ENCODE measurements around the gene E2F3. TPM values are rescaled to one million over a fixed set of nuclear protein-coding genes. Genes with fewer than 3 reads are reported as not detected.
"Not testable (repeated sequence)": the region's sequence is repeated elsewhere in the genome, so short reads cannot be mapped to it uniquely, and the experiment has no call there.

E2F3 gene
- total RNA-seq, 1 donor from 2014 or later, result 27.4 TPM

GRCh38 chr6:20463396-20463795 lies 61.7 kb downstream of the E2F3 start:
- Histone ChIP-seq H3K27ac (ENCODE audit: low read depth, low read length) (no peak overlapping the region), H4K20me1 (ENCODE audit: insufficient read depth, low read length) (peaks cover 68% of the 10 kb centered on the region), H2AFZ (ENCODE audit: low read depth, low read length) (no peak overlapping the region), H3K27me3 (ENCODE audit: insufficient read depth, low read length) (no peaks in the 10 kb centered on the region), H3K36me3 (ENCODE audit: insufficient read depth, low read length) (no peaks in the 10 kb centered on the region), H3K4me1 (ENCODE audit: insufficient read depth, low read length) (no peaks in the 10 kb centered on the region), H3K4me3 (ENCODE audit: insufficient read depth, low read depth, low read length) (no peak overlapping the region), H3K4me2 (ENCODE audit: low read length) (no peak overlapping the region), H3K79me2 (ENCODE audit: insufficient read depth, low read length) (peaks cover 73% of the 10 kb centered on the region), H3K9me3 (ENCODE audit: insufficient read depth, low read depth, low read length) (no peaks in the 10 kb centered on the region), H3K9ac (ENCODE audit: low read length) (no peak overlapping the region)
- H3K27ac Mint-ChIP-seq (ENCODE audit: unreplicated experiment), result no peak overlapping the region
- H3K4me3 Mint-ChIP-seq (ENCODE audit: unreplicated experiment), result no peak overlapping the region
- no peak for TF ChIP-seq CTCF (IDR thresholded peaks at IDR 0.05; ENCODE audit: insufficient read depth, low read depth, low read length)
- H3K9me3 Mint-ChIP-seq (ENCODE audit: unreplicated experiment), result no peaks in the 10 kb centered on the region
- H3K4me1 Mint-ChIP-seq (ENCODE audit: low read depth, unreplicated experiment), result no peaks in the 10 kb centered on the region
- FAIRE-seq (no peak), DNase-seq (ENCODE audit: low read depth) (no peak)
- peaks cover 13% of the 10 kb centered on the region for H3K36me3 Mint-ChIP-seq (ENCODE audit: low read depth, unreplicated experiment)
- H3K27me3 Mint-ChIP-seq (ENCODE audit: low read depth, unreplicated experiment), result no peaks in the 10 kb centered on the region

DNA sequence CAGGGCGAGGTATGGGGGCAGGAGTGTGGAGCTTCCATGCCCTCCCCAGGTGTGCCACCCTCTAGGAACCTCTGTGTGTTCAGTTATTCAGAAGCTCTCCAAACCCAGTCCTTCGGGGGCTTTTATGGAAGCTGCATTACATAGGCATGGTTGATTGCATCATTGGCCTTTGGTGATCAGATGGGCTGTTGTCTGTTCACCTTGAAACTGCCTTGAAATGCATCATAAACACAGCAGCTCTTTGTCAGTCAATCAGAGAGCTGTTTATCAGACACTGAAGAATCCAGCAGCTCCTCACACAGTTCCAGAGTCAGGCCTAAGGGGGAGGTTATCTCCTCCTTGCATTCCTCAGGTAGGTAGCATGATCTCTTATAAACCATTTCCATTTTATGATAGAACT lies 62.4 kb downstream of the E2F3 start:
- no peak overlapping the region for H3K27ac ChIP-seq (ENCODE audit: low read depth, low read length)
- no peak overlapping the region for H3K4me2 ChIP-seq (ENCODE audit: low read length)
- no peaks in the 10 kb centered on the region for H3K4me1 ChIP-seq (ENCODE audit: insufficient read depth, low read length)
- Mint-ChIP-seq H3K9me3 (ENCODE audit: unreplicated experiment) (no peaks in the 10 kb centered on the region), H3K4me3 (ENCODE audit: unreplicated experiment) (no peak overlapping the region), H3K4me1 (ENCODE audit: low read depth, unreplicated experiment) (no peaks in the 10 kb centered on the region), H3K27ac (ENCODE audit: unreplicated experiment) (no peak overlapping the region), H3K36me3 (ENCODE audit: low read depth, unreplicated experiment) (peaks cover 12% of the 10 kb centered on the region), H3K27me3 (ENCODE audit: low read depth, unreplicated experiment) (no peaks in the 10 kb centered on the region)
- peaks cover 78% of the 10 kb centered on the region for H3K79me2 ChIP-seq (ENCODE audit: insufficient read depth, low read length)
- no peaks in the 10 kb centered on the region for H3K9me3 ChIP-seq (ENCODE audit: insufficient read depth, low read depth, low read length)
- TF ChIP-seq CTCF (IDR thresholded peaks at IDR 0.05; ENCODE audit: insufficient read depth, low read depth, low read length) (no peak), EZH2 (IDR thresholded peaks at IDR 0.05; ENCODE audit: insufficient read depth, low read length) (no peak)
- H2AFZ ChIP-seq (ENCODE audit: low read depth, low read length), result no peak overlapping the region
- DNase-seq (ENCODE audit: low read depth), result no peak
- H3K9ac ChIP-seq (ENCODE audit: low read length), result no peak overlapping the region
- H3K36me3 ChIP-seq (ENCODE audit: insufficient read depth, low read length), result no peaks in the 10 kb centered on the region
- H3K27me3 ChIP-seq (ENCODE audit: insufficient read depth, low read length), result no peaks in the 10 kb centered on the region
- no peak overlapping the region for H3K4me3 ChIP-seq (ENCODE audit: insufficient read depth, low read depth, low read length)
- peaks cover 70% of the 10 kb centered on the region for H4K20me1 ChIP-seq (ENCODE audit: insufficient read depth, low read length)
- no peak for FAIRE-seq

- Histone ChIP-seq H3K36me3 (ENCODE audit: insufficient read depth, low read length) (no peaks in the 10 kb centered on the region), H3K9ac (ENCODE audit: low read length) (no peak overlapping the region), H3K27me3 (ENCODE audit: insufficient read depth, low read length) (no peaks in the 10 kb centered on the region), H3K4me2 (ENCODE audit: low read length) (no peak overlapping the region), H3K4me1 (ENCODE audit: insufficient read depth, low read length) (no peaks in the 10 kb centered on the region), H3K79me2 (ENCODE audit: insufficient read depth, low read length) (peaks cover 81% of the 10 kb centered on the region), H2AFZ (ENCODE audit: low read depth, low read length) (no peak overlapping the region), H4K20me1 (ENCODE audit: insufficient read depth, low read length) (peaks cover 74% of the 10 kb centered on the region), H3K9me3 (ENCODE audit: insufficient read depth, low read depth, low read length) (no peaks in the 10 kb centered on the region), H3K27ac (ENCODE audit: low read depth, low read length) (no peak overlapping the region), H3K4me3 (ENCODE audit: insufficient read depth, low read depth, low read length) (no peak overlapping the region)
- TF ChIP-seq EZH2 (IDR thresholded peaks at IDR 0.05; ENCODE audit: insufficient read depth, low read length) (no peak), CTCF (IDR thresholded peaks at IDR 0.05; ENCODE audit: insufficient read depth, low read depth, low read length) (no peak)
- Mint-ChIP-seq H3K27ac (ENCODE audit: unreplicated experiment) (no peak overlapping the region), H3K27me3 (ENCODE audit: low read depth, unreplicated experiment) (no peaks in the 10 kb centered on the region), H3K36me3 (ENCODE audit: low read depth, unreplicated experiment) (peaks cover 12% of the 10 kb centered on the region), H3K9me3 (ENCODE audit: unreplicated experiment) (no peaks in the 10 kb centered on the region), H3K4me3 (ENCODE audit: unreplicated experiment) (no peak overlapping the region), H3K4me1 (ENCODE audit: low read depth, unreplicated experiment) (no peaks in the 10 kb centered on the region)
- FAIRE-seq, result no peak
- no peak for DNase-seq (ENCODE audit: low read depth)
These were observed 63.2 kb downstream of the E2F3 start for GRCh38 chr6:20464847-20465246.

GRCh38 chr6:20465616-20466015 lies 63.9 kb downstream of the E2F3 start:
- H3K27me3 Mint-ChIP-seq (ENCODE audit: low read depth, unreplicated experiment); FAIRE-seq; H3K27ac ChIP-seq (ENCODE audit: low read depth, low read length); H3K4me2 ChIP-seq (ENCODE audit: low read length); H3K9ac ChIP-seq (ENCODE audit: low read length); H3K4me1 ChIP-seq (ENCODE audit: insufficient read depth, low read length); H3K4me1 Mint-ChIP-seq (ENCODE audit: low read depth, unreplicated experiment); H3K9me3 Mint-ChIP-seq (ENCODE audit: unreplicated experiment); H2AFZ ChIP-seq (ENCODE audit: low read depth, low read length); DNase-seq (ENCODE audit: low read depth); H3K27me3 ChIP-seq (ENCODE audit: insufficient read depth, low read length); H3K4me3 ChIP-seq (ENCODE audit: insufficient read depth, low read depth, low read length); H3K36me3 ChIP-seq (ENCODE audit: insufficient read depth, low read length); H3K27ac Mint-ChIP-seq (ENCODE audit: unreplicated experiment); H3K9me3 ChIP-seq (ENCODE audit: insufficient read depth, low read depth, low read length); H3K4me3 Mint-ChIP-seq (ENCODE audit: unreplicated experiment): not testable (repeated sequence)
- H3K36me3 Mint-ChIP-seq (ENCODE audit: low read depth, unreplicated experiment), result peaks cover 12% of the 10 kb centered on the region
- H4K20me1 ChIP-seq (ENCODE audit: insufficient read depth, low read length), result peaks cover 78% of the 10 kb centered on the region
- H3K79me2 ChIP-seq (ENCODE audit: insufficient read depth, low read length), result peaks cover 84% of the 10 kb centered on the region

Measured in astrocyte (in vitro differentiated cells and primary cell).